ENCODE results near the gene NFS1.

DNA sequence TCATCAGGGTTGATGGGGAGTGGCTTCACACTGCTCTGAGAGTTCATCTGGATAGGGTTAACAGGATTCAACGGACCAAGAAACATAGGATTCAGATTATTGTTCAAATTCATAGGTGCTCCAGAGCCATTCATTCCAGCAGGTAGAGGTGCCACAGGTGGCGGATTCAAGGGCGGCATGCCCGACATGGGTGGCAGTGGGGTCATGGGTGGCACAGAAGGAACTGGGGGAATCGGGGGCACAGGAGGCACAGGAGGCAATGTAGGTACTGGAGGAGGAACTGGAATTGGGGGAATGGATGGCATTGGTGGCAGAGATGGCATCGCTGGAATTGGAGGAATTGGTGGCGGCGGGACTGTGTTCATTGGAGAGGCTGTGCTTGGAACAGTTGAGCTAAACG, 44.7 kb downstream of the NFS1 start:
- TF ChIP-seq EZH2 (IDR thresholded peaks at IDR 0.05; ENCODE audit: insufficient read depth, poor library complexity, severe bottlenecking) (no peak), EZH2phosphoT487 (IDR thresholded peaks at IDR 0.05; ENCODE audit: insufficient read depth, low read depth) (no peak)

Data from GM23248 (cell line).